Right lobe of liver (tissue), 6 donors: ENCODE measurements around the gene GBGT1. TPM values are rescaled to one million over a fixed set of nuclear protein-coding genes. Genes with fewer than 3 reads are reported as not detected.
"Not testable (repeated sequence)": the region's sequence is repeated elsewhere in the genome, so short reads cannot be mapped to it uniquely, and the experiment has no call there.

Experiments used
- ATAC-seq, 4 donors: fragments of 200-7000 bp; cut with Tn5 transposase; one replicate each; pipeline ENCODE4 v1.9.1; 2020; ENCODE audit warnings: mild to moderate bottlenecking in 4 of 4, moderate library complexity in 4 of 4
- DNase-seq, 3 donors: peaks; one replicate each; pipeline ENCODE4 v3.0.0-alpha.2; 2020
- H3K27ac ChIP-seq, 3 donors: fragments of 200-600 bp; one replicate each; pipeline ENCODE4 v1.8.0; 2022
- H3K27me3 ChIP-seq, 2 donors: fragments of 200-600 bp; one replicate each; pipeline ENCODE4 v1.8.0; 2022
- H3K36me3 ChIP-seq, 4 donors: fragments of 200-600 bp; sonication (generic) in 1 of 4; one replicate each; pipeline versions ENCODE4 v1.5.1 to v1.8.0; 2017 to 2022; ENCODE audit warnings: control low read depth in 1 of 4
- H3K4me1 ChIP-seq, 4 donors: fragments of 200-600 bp; sonication (generic) in 1 of 4; one replicate each; pipeline versions ENCODE4 v1.5.1 to v1.8.0; 2017 to 2022; ENCODE audit warnings: control low read depth in 1 of 4
- H3K4me3 ChIP-seq, 3 donors: fragments of 200-600 bp; one replicate each; pipeline ENCODE4 v1.8.0; 2022
- H3K9me3 ChIP-seq, 4 donors: fragments of 200-600 bp; sonication (generic) in 1 of 4; one replicate each; pipeline versions ENCODE4 v1.5.1 to v1.8.0; 2017 to 2022; ENCODE audit warnings: control low read depth in 1 of 4
- POLR2A ChIP-seq: fragments of 450-650 bp; IDR thresholded peaks from one replicate; pipeline ENCODE4 v1.6.1; 2017; ENCODE audit warnings: antibody characterized with exemption, mild to moderate bottlenecking
- WGBS: methylation state at CpG from one replicate; pipeline ENCODE4 v1.1.6; 2018; ENCODE audit warnings: low coverage, low lambda C conversion rate; ENCODE audit not compliant: insufficient coverage; ENCODE audit errors: missing lambda C conversion rate; 5-methylcytosine and 5-hydroxymethylcytosine counted together
- intact Hi-C, 2 donors: fragments of 100-400 bp; cut with DNase I; formaldehyde crosslinking; loops; one replicate each; pipeline versions ENCODE4 v1.11.2 to v1.14.1; 2022
- total RNA-seq, 6 experiments: library from RNA; depleted of rRNA in 2 of 6; stranded (reverse); fragments of >200 nt in 2 of 6; fragmentation: NEBNext Ultra II Directional in 3 of 6; extraction: Animal tissue kit (Norgen Biotek cat#: 25700) in 3 of 6; gene quantifications; one replicate each; pipeline versions ENCODE4 v1.1.0 to v1.2.4, GENCODE V29; 2016 to 2023
- TF ChIP-seq, protein P1 (sequence below), 4 donors: fragments of 200-600 bp in 3 of 4; fragments of 450-650 bp in 1 of 4; IDR thresholded peaks; one replicate each; pipeline versions ENCODE4 v1.5.1 to v1.8.0; 2016 to 2022; ENCODE audit warnings: antibody characterized with exemption in 4 of 4, mild to moderate bottlenecking in 2 of 4
- donor health status: DM: no; HTN: yes; CAD: no.
- donor health status: DM: no; HTN: no; CAD: no.
- donor health status: DM: no; HTN: no; CAD: no.
- donor health status: DM: no; HTN: yes; CAD: no.
- donor health status: DM: no; HTN: yes; CAD: no.

The GBGT1 gene
- total RNA-seq, 6 experiments from 2014 or later = 0.68 to 3.7 (median 1.9) TPM

GRCh38 chr9:133207540-133208170 is 43.9 kb upstream of the GBGT1 start:
- intact Hi-C loops = no loop called here

GRCh38 chr9:133207021-133207531 is 43.4 kb upstream of the GBGT1 start:
- no CpG with 5 or more reads among the region's 14 CpGs for WGBS

More at GRCh38 chr9:133207540-133208170, 43.9 kb upstream of the GBGT1 start:
- Histone ChIP-seq H3K27me3 (no peaks in the 10 kb centered on the region), H3K4me1 (no peaks in the 10 kb centered on the region), H3K4me3 (no peak overlapping the region), H3K27ac (no peak overlapping the region), H3K9me3 (no peaks in the 10 kb centered on the region), H3K36me3 (no peaks in the 10 kb centered on the region)
- no peak for TF ChIP-seq POLR2A
- no peak for ATAC-seq
- no peak for DNase-seq
- WGBS = 64% methylated on average over 11 of the region's 16 CpGs

GRCh38 chr9:133205996-133206931 is 42.5 kb upstream of the GBGT1 start:
- H3K4me1 ChIP-seq = no peaks in the 10 kb centered on the region
- intact Hi-C loops = no loop called here
- H3K27ac ChIP-seq = no peak overlapping the region
- TF ChIP-seq POLR2A = no peak
- ATAC-seq (no peak), DNase-seq (peak in 1 of 3 donors; percentile 31)
- no peaks in the 10 kb centered on the region for H3K27me3 ChIP-seq
- no peak overlapping the region for H3K4me3 ChIP-seq
- 47% methylated on average over 6 of the region's 35 CpGs for WGBS
- no peaks in the 10 kb centered on the region for H3K9me3 ChIP-seq
- H3K36me3 ChIP-seq = no peaks in the 10 kb centered on the region

More at GRCh38 chr9:133207021-133207531, 43.4 kb upstream of the GBGT1 start:
- ATAC-seq = no peak
- no peaks in the 10 kb centered on the region for H3K4me1 ChIP-seq
- no peaks in the 10 kb centered on the region for H3K9me3 ChIP-seq
- TF ChIP-seq POLR2A = no peak
- TF ChIP-seq, protein P1, sequence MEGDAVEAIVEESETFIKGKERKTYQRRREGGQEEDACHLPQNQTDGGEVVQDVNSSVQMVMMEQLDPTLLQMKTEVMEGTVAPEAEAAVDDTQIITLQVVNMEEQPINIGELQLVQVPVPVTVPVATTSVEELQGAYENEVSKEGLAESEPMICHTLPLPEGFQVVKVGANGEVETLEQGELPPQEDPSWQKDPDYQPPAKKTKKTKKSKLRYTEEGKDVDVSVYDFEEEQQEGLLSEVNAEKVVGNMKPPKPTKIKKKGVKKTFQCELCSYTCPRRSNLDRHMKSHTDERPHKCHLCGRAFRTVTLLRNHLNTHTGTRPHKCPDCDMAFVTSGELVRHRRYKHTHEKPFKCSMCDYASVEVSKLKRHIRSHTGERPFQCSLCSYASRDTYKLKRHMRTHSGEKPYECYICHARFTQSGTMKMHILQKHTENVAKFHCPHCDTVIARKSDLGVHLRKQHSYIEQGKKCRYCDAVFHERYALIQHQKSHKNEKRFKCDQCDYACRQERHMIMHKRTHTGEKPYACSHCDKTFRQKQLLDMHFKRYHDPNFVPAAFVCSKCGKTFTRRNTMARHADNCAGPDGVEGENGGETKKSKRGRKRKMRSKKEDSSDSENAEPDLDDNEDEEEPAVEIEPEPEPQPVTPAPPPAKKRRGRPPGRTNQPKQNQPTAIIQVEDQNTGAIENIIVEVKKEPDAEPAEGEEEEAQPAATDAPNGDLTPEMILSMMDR (IDR thresholded peaks at IDR 0.05) = no peak
- H3K27me3 ChIP-seq = no peaks in the 10 kb centered on the region
- DNase-seq = no peak
- no peak overlapping the region for H3K4me3 ChIP-seq
- intact Hi-C loops = no loop called here
- H3K27ac ChIP-seq = no peak overlapping the region
- H3K36me3 ChIP-seq = no peaks in the 10 kb centered on the region

DNA sequence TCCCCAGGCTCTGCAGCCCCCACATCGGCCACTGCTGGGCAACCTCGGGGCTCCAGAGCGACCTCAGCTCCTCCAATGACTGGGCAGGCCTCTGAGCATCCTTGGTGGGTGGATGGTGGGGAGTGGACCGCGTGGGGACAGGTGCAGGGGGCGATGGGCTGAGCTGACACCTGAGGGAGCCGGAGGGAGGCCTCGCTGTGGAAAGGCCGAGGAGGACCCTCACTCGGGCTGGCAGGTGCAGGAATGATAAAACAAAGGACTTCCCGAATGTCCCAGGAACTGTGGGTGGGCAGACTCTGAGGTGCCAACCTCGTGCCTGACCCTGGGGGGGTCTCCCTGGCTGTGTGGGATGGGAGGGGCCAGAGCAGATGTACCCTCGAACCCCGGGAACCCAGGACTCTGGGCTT is 41.8 kb upstream of the GBGT1 start:
- intact Hi-C loops, H3K27ac ChIP-seq, ATAC-seq, H3K4me1 ChIP-seq, H3K36me3 ChIP-seq, H3K4me3 ChIP-seq, H3K9me3 ChIP-seq, H3K27me3 ChIP-seq: not testable (repeated sequence)
- DNase-seq = peak in 1 of 3 donors; percentile 33
- 32% methylated on average over 7 of the region's 14 CpGs for WGBS

DNA sequence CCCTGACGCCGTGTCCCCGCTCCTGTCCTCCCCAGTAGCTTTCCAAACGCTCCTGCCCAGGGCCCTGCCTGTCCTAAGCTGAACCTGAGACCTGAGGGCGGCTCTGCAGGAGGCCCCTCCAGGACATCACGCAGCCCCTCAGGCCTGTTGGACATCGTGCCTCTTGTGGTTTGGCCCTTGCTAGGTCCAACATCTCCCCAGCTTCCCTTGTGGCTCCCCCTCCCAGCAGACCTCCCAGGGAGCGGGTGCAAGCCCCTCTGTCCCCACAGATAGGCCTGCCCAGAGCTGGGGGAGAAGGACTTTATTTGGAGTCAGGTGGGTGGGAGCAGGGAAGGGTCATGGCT is 41.3 kb upstream of the GBGT1 start:
- DNase-seq = peak in 1 of 3 donors; percentile 22
- H3K4me3 ChIP-seq = no peak overlapping the region
- H3K9me3 ChIP-seq = no peaks in the 10 kb centered on the region
- no peak overlapping the region for H3K27ac ChIP-seq
- H3K4me1 ChIP-seq = no peaks in the 10 kb centered on the region
- TF ChIP-seq, protein P1 (IDR thresholded peaks at IDR 0.05) = no peak
- TF ChIP-seq POLR2A = no peak
- H3K27me3 ChIP-seq = no peaks in the 10 kb centered on the region
- no peaks in the 10 kb centered on the region for H3K36me3 ChIP-seq
- intact Hi-C loops = no loop called here
- no peak for ATAC-seq
- whole genome bisulfite sequencing = 90% methylated on average over 2 of the region's 8 CpGs
